ENCODE results near the gene CUL7. TPM values are rescaled to one million over a fixed set of nuclear protein-coding genes. Genes with fewer than 3 reads are reported as not detected.
"Not testable (repeated sequence)": the region's sequence is repeated elsewhere in the genome, so short reads cannot be mapped to it uniquely, and the experiment has no call there.

The CUL7 gene
- total and polyA plus RNA-seq, 2 donors (not counting 1 experiment from before 2014, with no cell fraction given) = 21.4 to 60.3 TPM

- H3K4me3 ChIP-seq (replicated peaks in 1 of 4; ENCODE audit: control extremely low read depth in 1 of 4, insufficient read depth in 1 of 4, low read depth in 3 of 4, low read length in 4 of 4) = no peak overlapping the region
- H3K9ac ChIP-seq (ENCODE audit: insufficient read depth, low read length) = no peak overlapping the region
- no peaks in the 10 kb centered on the region for H3K9me3 ChIP-seq (ENCODE audit: control insufficient read depth, insufficient read depth, low read depth, low read length)
- H3K27me3 ChIP-seq (ENCODE audit: control insufficient read depth, insufficient read depth, low read length) = no peaks in the 10 kb centered on the region
- no peaks in the 10 kb centered on the region for H3K79me2 ChIP-seq (ENCODE audit: control insufficient read depth, insufficient read depth, low read length)
- peaks cover 26% of the 10 kb centered on the region for H3K36me3 ChIP-seq (ENCODE audit: control insufficient read depth, insufficient read depth, low read length)
- no peak for TF ChIP-seq EZH2 (IDR thresholded peaks at IDR 0.05; ENCODE audit: low read length, missing control alignments)
- TF ChIP-seq CTCF (conservative IDR thresholded peaks at IDR 0.05 in 1 of 2, IDR thresholded peaks at IDR 0.05 in 1 of 2; ENCODE audit: low read depth in 1 of 2, low read length in 2 of 2) = no peak
- no peak for DNase-seq (ENCODE audit: low read depth in 2 of 2)
- H3K27ac ChIP-seq (ENCODE audit: insufficient read depth, low read length) = no peak overlapping the region
- H3K4me1 ChIP-seq (ENCODE audit: control insufficient read depth, extremely low read depth, insufficient read depth, low read length) = no peaks in the 10 kb centered on the region
- H3K4me2 ChIP-seq (ENCODE audit: extremely low read depth, insufficient read depth, low read length) = no peak overlapping the region
- H4K20me1 ChIP-seq (ENCODE audit: control insufficient read depth, extremely low read depth, insufficient read depth, low read length) = no peaks in the 10 kb centered on the region
- H2AFZ ChIP-seq (ENCODE audit: low read length) = no peak overlapping the region
Measured at GRCh38 chr6:43006251-43006650, 47.4 kb downstream of the CUL7 start.

- no peak for TF ChIP-seq EZH2 (IDR thresholded peaks at IDR 0.05; ENCODE audit: low read length, missing control alignments)
- no peak for TF ChIP-seq CTCF (conservative IDR thresholded peaks at IDR 0.05 in 1 of 2, IDR thresholded peaks at IDR 0.05 in 1 of 2; ENCODE audit: low read depth in 1 of 2, low read length in 2 of 2)
- no peaks in the 10 kb centered on the region for H4K20me1 ChIP-seq (ENCODE audit: control insufficient read depth, extremely low read depth, insufficient read depth, low read length)
- no peak overlapping the region for H2AFZ ChIP-seq (ENCODE audit: low read length)
- H3K4me3 ChIP-seq (replicated peaks in 1 of 4; ENCODE audit: control extremely low read depth in 1 of 4, insufficient read depth in 1 of 4, low read depth in 3 of 4, low read length in 4 of 4) = no peak overlapping the region
- H3K9ac ChIP-seq (ENCODE audit: insufficient read depth, low read length) = no peak overlapping the region
- no peaks in the 10 kb centered on the region for H3K27me3 ChIP-seq (ENCODE audit: control insufficient read depth, insufficient read depth, low read length)
- H3K36me3 ChIP-seq (ENCODE audit: control insufficient read depth, insufficient read depth, low read length) = peaks cover 22% of the 10 kb centered on the region
- H3K4me1 ChIP-seq (ENCODE audit: control insufficient read depth, extremely low read depth, insufficient read depth, low read length) = no peaks in the 10 kb centered on the region
- H3K27ac ChIP-seq (ENCODE audit: insufficient read depth, low read length) = no peak overlapping the region
- H3K4me2 ChIP-seq (ENCODE audit: extremely low read depth, insufficient read depth, low read length) = no peak overlapping the region
- no peak for DNase-seq (ENCODE audit: low read depth in 2 of 2)
- H3K79me2 ChIP-seq (ENCODE audit: control insufficient read depth, insufficient read depth, low read length) = no peaks in the 10 kb centered on the region
- H3K9me3 ChIP-seq (ENCODE audit: control insufficient read depth, insufficient read depth, low read depth, low read length) = no peaks in the 10 kb centered on the region
Measured at GRCh38 chr6:43005844-43006243, 47.8 kb downstream of the CUL7 start.

GRCh38 chr6:43001843-43002242, 51.8 kb downstream of the CUL7 start:
- Histone ChIP-seq H3K9ac (ENCODE audit: insufficient read depth, low read length) (no peak overlapping the region), H3K27ac (ENCODE audit: insufficient read depth, low read length) (no peak overlapping the region), H3K36me3 (ENCODE audit: control insufficient read depth, insufficient read depth, low read length) (peaks cover 4% of the 10 kb centered on the region), H2AFZ (ENCODE audit: low read length) (no peak overlapping the region), H4K20me1 (ENCODE audit: control insufficient read depth, extremely low read depth, insufficient read depth, low read length) (no peaks in the 10 kb centered on the region), H3K79me2 (ENCODE audit: control insufficient read depth, insufficient read depth, low read length) (no peaks in the 10 kb centered on the region), H3K4me1 (ENCODE audit: control insufficient read depth, extremely low read depth, insufficient read depth, low read length) (no peaks in the 10 kb centered on the region), H3K4me3 (replicated peaks in 1 of 4; ENCODE audit: control extremely low read depth in 1 of 4, insufficient read depth in 1 of 4, low read depth in 3 of 4, low read length in 4 of 4) (no peak overlapping the region), H3K4me2 (ENCODE audit: extremely low read depth, insufficient read depth, low read length) (no peak overlapping the region), H3K27me3 (ENCODE audit: control insufficient read depth, insufficient read depth, low read length) (no peaks in the 10 kb centered on the region), H3K9me3 (ENCODE audit: control insufficient read depth, insufficient read depth, low read depth, low read length) (no peaks in the 10 kb centered on the region)
- no peak for TF ChIP-seq CTCF (conservative IDR thresholded peaks at IDR 0.05 in 1 of 2, IDR thresholded peaks at IDR 0.05 in 1 of 2; ENCODE audit: low read depth in 1 of 2, low read length in 2 of 2)
- no peak for TF ChIP-seq EZH2 (IDR thresholded peaks at IDR 0.05; ENCODE audit: low read length, missing control alignments)
- DNase-seq (ENCODE audit: low read depth in 2 of 2) = no peak

GRCh38 chr6:42998205-42998604, 55.4 kb downstream of the CUL7 start:
- not testable (repeated sequence) for H3K4me3 ChIP-seq (replicated peaks in 1 of 4; ENCODE audit: control extremely low read depth in 1 of 4, insufficient read depth in 1 of 4, low read depth in 3 of 4, low read length in 4 of 4)

More at GRCh38 chr6:42998205-42998604, 55.4 kb downstream of the CUL7 start:
- not testable (repeated sequence) for H3K79me2 ChIP-seq (ENCODE audit: control insufficient read depth, insufficient read depth, low read length); H3K4me1 ChIP-seq (ENCODE audit: control insufficient read depth, extremely low read depth, insufficient read depth, low read length); H3K9me3 ChIP-seq (ENCODE audit: control insufficient read depth, insufficient read depth, low read depth, low read length); H4K20me1 ChIP-seq (ENCODE audit: control insufficient read depth, extremely low read depth, insufficient read depth, low read length); H3K9ac ChIP-seq (ENCODE audit: insufficient read depth, low read length); DNase-seq (ENCODE audit: low read depth in 2 of 2); H3K4me2 ChIP-seq (ENCODE audit: extremely low read depth, insufficient read depth, low read length); H2AFZ ChIP-seq (ENCODE audit: low read length); H3K27me3 ChIP-seq (ENCODE audit: control insufficient read depth, insufficient read depth, low read length); H3K36me3 ChIP-seq (ENCODE audit: control insufficient read depth, insufficient read depth, low read length); H3K27ac ChIP-seq (ENCODE audit: insufficient read depth, low read length)
